AG04449 (cell line): ENCODE data around the gene PPFIBP2.

Source experiments
- CTCF ChIA-PET: fragments of 350-600 bp; formaldehyde crosslinking; extraction: SDS; loops from one replicate; lab custom pipeline; 2021; ENCODE audit warnings: antibody characterized with exemption; lab: Yijun Ruan, JAX
- POLR2A ChIA-PET: fragments of 400-600, 350-600 bp; formaldehyde crosslinking; extraction: SDS; loops from one replicate; lab custom pipeline; 2020; ENCODE audit warnings: antibody characterized with exemption, inconsistent platforms; lab: Yijun Ruan, JAX
- DNase-seq: peaks from one replicate; pipeline ENCODE4 v3.0.0-alpha.2; 2010; ENCODE audit warnings: low read depth, low spot score
- H3K4me3 ChIP-seq: 2 replicates; pipeline ENCODE4 v1.5.1; 2011; ENCODE audit warnings: low read depth, mild to moderate bottlenecking, control low read depth, low read length
- TF ChIP-seq, protein P1 (sequence below): IDR thresholded peaks from one replicate; pipeline ENCODE4 v1.5.1; 2011; ENCODE audit warnings: mild to moderate bottlenecking, moderate library complexity, low read length, control low read depth, inconsistent platforms; ENCODE audit not compliant: insufficient read depth; ENCODE audit errors: missing control alignments

PPFIBP2 gene

DNA sequence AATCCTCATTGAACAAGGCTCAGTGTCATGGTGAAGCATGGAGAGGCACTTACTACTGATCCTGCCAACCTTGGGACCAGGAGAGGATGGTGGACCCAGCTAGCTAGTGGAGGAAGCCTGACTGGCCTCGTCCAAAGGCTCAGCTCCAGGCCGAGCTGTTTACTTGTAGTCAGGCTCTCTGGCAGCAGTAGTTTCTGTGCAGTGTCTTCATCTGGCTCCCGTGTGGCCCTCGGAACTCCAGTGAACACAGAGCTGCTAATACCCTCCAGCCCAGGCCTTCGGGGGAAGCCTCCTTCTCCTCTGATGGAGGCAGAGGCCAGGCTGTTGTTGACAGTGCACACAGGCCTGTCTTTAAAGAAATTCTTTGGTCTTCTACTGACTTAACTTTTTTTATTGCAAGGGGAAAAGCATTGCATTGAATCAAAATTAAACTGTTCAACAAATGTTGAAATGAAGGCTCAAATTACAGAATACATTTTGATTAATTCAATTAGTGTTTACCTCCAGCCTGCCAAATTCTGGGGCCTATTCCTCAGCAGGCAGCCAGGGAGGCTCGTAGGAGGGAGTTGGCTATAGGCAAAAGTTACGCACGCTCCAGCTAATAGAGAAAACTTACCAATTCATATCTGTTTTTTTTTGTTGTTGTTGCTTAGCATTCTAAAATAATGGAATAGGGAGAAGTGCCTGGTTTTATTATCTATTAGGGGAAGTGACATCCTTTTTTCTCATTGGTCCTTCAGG, 18.8 kb downstream of the PPFIBP2 start:
- no peak overlapping the region for H3K4me3 ChIP-seq
- TF ChIP-seq, protein P1, sequence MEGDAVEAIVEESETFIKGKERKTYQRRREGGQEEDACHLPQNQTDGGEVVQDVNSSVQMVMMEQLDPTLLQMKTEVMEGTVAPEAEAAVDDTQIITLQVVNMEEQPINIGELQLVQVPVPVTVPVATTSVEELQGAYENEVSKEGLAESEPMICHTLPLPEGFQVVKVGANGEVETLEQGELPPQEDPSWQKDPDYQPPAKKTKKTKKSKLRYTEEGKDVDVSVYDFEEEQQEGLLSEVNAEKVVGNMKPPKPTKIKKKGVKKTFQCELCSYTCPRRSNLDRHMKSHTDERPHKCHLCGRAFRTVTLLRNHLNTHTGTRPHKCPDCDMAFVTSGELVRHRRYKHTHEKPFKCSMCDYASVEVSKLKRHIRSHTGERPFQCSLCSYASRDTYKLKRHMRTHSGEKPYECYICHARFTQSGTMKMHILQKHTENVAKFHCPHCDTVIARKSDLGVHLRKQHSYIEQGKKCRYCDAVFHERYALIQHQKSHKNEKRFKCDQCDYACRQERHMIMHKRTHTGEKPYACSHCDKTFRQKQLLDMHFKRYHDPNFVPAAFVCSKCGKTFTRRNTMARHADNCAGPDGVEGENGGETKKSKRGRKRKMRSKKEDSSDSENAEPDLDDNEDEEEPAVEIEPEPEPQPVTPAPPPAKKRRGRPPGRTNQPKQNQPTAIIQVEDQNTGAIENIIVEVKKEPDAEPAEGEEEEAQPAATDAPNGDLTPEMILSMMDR, result no peak
- CTCF ChIA-PET, result interaction anchor here (1.9 kb wide), 1 partner anchor 11 kb away, joined by 5 read pairs; no protein-coding TSS in a partner anchor
- no peak for DNase-seq
- POLR2A ChIA-PET, result no interaction called here

DNA sequence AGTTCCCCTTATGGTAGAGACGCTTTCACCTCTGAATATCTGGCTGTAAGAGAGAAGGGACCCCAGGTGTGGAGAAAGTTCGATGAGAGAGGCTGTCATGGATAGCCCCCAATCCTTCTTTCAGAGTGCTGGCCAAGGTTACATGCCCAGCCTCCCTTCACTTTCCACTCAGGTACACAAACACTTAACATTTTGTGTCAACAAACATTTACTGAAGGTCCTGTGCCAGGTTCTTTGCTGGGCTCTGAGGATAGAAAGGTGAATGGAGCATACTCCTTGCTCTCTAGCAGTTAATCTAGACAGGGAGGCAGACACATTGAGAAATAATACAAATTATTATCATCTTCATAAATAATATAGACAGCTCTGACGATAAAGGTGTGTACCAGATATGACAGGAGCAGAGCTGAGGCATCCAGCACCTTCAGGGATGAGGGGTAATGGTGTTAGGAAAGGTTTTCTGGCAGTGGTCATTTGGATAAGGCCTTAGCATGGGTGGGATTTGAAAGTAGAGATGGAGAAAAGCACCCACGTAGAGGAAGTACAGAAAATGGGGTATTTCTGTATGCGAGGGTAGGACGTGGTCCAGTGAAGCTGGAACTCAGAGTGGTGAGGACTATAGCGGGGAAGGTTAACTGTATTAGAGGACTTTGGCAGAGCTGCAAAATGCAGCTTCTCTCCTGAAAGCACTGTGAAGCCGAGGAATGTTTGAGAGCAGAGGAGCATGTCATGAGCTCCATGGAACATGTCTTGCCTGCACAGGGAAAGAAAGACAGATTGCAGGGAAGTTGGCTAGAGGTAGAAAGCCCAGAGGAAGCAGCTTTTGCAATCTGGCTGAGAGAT, 19.6 kb downstream of the PPFIBP2 start:
- DNase-seq, result no peak
- ChIA-PET CTCF (interaction anchor here (0.8 to 1.5 kb wide), 3 partner anchors 13 to 124 kb away, joined by 3 to 4 read pairs (median 3); no protein-coding TSS in a partner anchor), POLR2A (no interaction called here)
- H3K4me3 ChIP-seq, result no peak overlapping the region
- TF ChIP-seq, protein P1, result no peak

DNA sequence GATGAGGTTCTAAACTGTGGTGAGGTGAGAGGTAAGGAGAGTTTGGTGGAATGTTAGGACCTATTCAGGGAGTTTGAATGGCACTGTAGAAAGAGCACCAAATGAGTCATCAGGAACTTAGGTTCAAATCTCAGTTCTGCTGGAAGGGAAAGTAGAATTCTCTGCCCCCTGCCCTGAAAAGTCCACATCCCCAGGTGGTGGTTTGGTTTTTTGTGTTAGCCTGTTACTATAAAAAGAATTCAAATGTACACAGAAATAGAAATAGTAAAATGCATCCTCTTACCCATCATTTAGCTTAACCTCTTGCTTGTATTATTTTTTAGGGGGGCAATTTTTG, 20.2 kb downstream of the PPFIBP2 start:
- no peak overlapping the region for H3K4me3 ChIP-seq
- no peak for DNase-seq
- ChIA-PET POLR2A (no interaction called here), CTCF (interaction anchor here (0.8 to 1.5 kb wide), 3 partner anchors 13 to 123 kb away, joined by 3 to 4 read pairs (median 3); no protein-coding TSS in a partner anchor)
- TF ChIP-seq, protein P1, result no peak

DNA sequence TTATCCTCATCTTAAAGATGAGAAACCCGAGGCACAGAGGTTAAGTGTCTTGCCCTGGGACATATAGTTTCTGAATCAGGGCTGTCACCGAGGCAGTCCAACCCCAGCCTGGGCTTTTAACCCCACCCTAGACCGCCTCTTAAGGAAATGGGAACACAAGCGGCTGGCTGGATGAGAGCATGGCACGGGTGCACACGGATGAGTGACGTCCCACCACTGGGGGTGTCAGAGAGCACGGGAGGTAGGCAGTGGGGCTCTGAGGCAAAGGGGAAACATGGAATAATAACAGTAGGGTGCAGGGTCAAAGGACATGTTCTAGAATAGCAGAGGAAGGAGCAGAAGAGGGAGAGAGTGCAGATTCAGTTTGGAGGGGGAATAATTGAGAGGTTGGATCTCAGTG, 22.3 kb downstream of the PPFIBP2 start:
- H3K4me3 ChIP-seq, result no peak overlapping the region
- CTCF ChIA-PET, result no interaction called here
- POLR2A ChIA-PET, result no interaction called here
- TF ChIP-seq, protein P1, result no peak
- no peak for DNase-seq

DNA sequence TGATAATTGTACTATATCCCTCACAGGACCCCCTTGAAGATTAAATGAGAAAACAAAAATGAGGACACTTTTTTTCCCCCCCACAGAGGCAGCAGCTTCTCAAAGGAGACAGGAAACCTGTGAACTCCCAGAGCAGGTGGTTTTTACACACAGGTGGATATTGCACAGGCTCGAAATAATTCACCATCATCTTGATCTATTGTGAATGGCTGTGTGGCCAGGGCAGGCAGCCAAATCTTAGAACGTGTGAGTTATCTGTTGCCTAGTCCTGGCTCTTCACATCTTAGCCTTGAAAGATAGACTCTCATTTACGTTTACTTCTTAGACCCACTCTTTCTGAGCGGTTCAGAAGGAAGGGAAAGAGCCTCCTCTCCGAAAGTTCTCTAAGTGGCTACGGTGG, 23.5 kb downstream of the PPFIBP2 start:
- no peak overlapping the region for H3K4me3 ChIP-seq
- ChIA-PET POLR2A (no interaction called here), CTCF (interaction anchor here (0.8 to 1.2 kb wide), 2 partner anchors 11 to 151 kb away, joined by 3 to 4 read pairs; no protein-coding TSS in a partner anchor)
- DNase-seq, result no peak
- TF ChIP-seq, protein P1, result no peak

DNA sequence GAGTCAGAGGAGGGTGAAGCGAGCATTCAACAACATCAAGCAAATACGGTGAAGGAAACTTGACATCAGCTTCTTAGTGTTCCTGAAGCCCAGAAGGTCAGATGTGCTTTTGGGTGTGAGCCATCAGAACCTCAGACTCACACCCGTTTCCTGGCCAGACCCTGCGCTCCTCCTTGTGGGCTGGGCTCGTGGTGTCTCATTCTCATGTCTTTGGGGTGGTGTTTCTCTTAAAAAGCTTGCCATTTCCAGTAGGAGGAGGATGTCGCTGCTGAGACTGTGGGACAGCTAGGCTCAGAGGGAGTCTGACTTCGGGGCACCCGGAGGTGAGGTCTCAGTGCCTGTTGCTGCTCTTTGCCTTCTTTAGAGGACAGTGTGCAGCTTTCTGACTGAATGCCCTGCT, 24.2 kb downstream of the PPFIBP2 start:
- DNase-seq, result no peak
- ChIA-PET CTCF (no interaction called here), POLR2A (no interaction called here)
- H3K4me3 ChIP-seq, result no peak overlapping the region
- TF ChIP-seq, protein P1, result no peak
